GM12874 (cell line): ENCODE measurements around the gene C1orf146.

Experiments used
- CTCF ChIP-seq: IDR thresholded peaks from 2 replicates; pipeline ENCODE4 v1.5.1; 2011; ENCODE audit warnings: low read depth, mild to moderate bottlenecking, control low read depth, low read length, moderate library complexity; ENCODE audit not compliant: insufficient read depth

C1orf146 gene

GRCh38 chr1:92192246-92192645 lies 25.5 kb upstream of the C1orf146 start:
- TF ChIP-seq CTCF, result no peak

GRCh38 chr1:92194511-92194910 lies 23.2 kb upstream of the C1orf146 start:
- TF ChIP-seq CTCF, result no peak

- TF ChIP-seq CTCF, result no peak
These were observed 15.7 kb upstream of the C1orf146 start for GRCh38 chr1:92201973-92202372.

- no peak for TF ChIP-seq CTCF
These were observed 14.6 kb upstream of the C1orf146 start for GRCh38 chr1:92203105-92203504.

- no peak for TF ChIP-seq CTCF
These were observed 7.0 kb upstream of the C1orf146 start for GRCh38 chr1:92210701-92211100.

GRCh38 chr1:92211166-92211565 lies 6.5 kb upstream of the C1orf146 start:
- no peak for TF ChIP-seq CTCF

GRCh38 chr1:92218559-92218958 lies 844 bp downstream of the C1orf146 start:
- TF ChIP-seq CTCF, result no peak

GRCh38 chr1:92219028-92219427 lies 1.3 kb downstream of the C1orf146 start:
- no peak for TF ChIP-seq CTCF
